ENCODE measurements around the gene BIN2.
"Not testable (repeated sequence)": the region's sequence is repeated elsewhere in the genome, so short reads cannot be mapped to it uniquely, and the experiment has no call there.

BIN2 gene

GRCh38 chr12:51343201-51343600 lies 19.2 kb upstream of the BIN2 start:
- DNase-seq, result no peak

- no peak for DNase-seq
Observed at GRCh38 chr12:51342416-51342815, 18.4 kb upstream of the BIN2 start.

DNA sequence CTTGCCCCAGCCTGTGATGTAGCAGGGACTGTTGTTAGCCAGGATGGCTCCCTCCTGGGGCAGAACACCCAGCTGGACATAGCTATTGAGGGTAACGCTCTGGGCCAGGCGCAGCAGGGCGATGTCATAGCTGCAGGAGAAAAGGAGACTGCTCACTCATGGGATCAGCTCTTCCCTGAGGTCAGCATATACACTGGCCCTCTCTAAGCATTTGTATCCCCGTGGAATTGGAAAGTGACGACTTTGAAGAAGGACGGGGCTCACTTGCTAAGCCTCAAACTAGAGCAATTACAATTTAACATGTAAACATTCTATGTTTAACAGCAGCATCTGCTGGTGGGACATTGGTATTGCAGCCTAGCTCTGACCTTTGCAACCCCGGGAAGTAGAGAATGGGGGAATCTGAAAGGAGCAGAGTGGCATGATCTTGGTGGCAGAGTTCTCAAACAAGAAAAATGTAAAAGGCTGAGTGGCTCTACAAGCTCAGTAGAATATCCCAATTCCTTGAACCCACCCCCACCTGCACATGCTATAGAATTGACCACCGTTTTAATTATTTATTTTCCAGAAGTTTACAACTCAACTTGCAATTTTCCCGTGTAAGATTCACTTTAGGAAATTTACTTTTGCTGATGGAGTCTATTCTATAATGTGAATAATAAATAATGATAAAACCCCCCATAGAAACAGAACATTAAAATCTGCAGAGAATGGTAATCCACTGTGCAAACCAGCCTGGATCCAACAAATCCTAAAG lies 17.5 kb upstream of the BIN2 start:
- DNase-seq, result peak; percentile 57

- no peak for DNase-seq
Observed at GRCh38 chr12:51339750-51340149, 15.8 kb upstream of the BIN2 start.

- DNase-seq, result not testable (repeated sequence)
Observed at GRCh38 chr12:51337336-51337735, 13.4 kb upstream of the BIN2 start.

DNA sequence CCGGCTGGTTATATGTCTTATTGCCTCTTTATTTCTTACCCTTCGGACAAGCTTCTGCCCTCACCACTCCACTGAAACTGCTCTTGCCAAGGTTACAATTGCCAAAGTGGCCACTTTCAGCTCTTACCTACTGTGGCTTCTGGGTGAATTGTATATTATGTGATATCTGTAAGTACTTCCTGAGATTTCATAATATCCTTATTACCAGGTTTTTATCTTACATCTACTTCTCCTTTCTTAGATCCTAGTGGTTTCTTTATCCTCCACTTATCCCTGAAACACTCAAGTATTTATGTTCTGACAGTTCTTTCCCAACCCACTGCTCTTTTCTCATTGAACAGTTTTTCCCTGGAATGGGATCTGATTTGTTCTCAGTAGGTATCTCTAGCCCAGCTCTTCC lies 12.0 kb upstream of the BIN2 start:
- no peak for DNase-seq

DNA sequence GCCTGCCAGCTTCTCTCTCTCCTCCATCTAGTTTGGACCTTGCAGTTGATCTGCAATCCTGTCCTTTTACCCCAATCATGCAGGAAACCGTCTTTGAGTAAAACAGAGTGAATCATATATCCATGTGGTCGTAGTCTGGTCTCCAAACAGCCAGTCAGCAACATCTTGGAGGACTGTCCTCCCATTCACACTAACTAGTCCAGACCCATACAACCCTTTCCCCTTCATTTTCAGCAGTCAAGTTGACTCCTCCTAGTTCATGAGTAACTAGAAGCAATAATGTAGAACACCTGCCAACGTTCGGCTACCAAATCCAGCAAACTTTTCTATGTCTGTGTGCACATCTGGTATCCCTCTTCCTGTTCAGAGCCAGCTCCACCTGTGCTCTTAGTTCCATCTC lies 10.8 kb upstream of the BIN2 start:
- DNase-seq, result no peak

GRCh38 chr12:51333536-51333935 lies 9.6 kb upstream of the BIN2 start:
- DNase-seq, result no peak

GRCh38 chr12:51330186-51330585 lies 6.2 kb upstream of the BIN2 start:
- no peak for DNase-seq

GRCh38 chr12:51329742-51330141 lies 5.8 kb upstream of the BIN2 start:
- DNase-seq, result no peak

DNA sequence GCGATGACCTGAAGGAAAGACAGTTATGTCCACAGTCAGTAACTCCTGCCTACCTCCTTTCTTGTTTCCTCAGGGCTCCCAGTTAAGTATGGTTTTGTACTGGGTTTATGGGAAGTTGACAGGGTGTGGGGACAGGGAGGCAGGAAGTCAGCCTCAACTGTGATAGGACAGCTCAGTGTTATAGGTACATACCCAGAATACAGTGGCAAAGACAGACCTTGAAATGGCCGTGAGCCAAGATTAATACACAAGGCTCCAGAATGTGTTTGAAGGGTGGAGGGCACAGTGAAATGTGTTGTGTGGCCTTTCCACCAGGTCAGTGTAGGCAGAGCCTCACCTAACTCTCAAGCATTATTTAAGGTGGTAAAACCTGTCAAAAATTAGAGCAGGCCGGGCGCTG lies 4.6 kb upstream of the BIN2 start:
- no peak for DNase-seq

- DNase-seq, result no peak
Observed at GRCh38 chr12:51326698-51327439, 2.9 kb upstream of the BIN2 start.

GRCh38 chr12:51324953-51325352 lies 979 bp upstream of the BIN2 start:
- no peak for DNase-seq

DNA sequence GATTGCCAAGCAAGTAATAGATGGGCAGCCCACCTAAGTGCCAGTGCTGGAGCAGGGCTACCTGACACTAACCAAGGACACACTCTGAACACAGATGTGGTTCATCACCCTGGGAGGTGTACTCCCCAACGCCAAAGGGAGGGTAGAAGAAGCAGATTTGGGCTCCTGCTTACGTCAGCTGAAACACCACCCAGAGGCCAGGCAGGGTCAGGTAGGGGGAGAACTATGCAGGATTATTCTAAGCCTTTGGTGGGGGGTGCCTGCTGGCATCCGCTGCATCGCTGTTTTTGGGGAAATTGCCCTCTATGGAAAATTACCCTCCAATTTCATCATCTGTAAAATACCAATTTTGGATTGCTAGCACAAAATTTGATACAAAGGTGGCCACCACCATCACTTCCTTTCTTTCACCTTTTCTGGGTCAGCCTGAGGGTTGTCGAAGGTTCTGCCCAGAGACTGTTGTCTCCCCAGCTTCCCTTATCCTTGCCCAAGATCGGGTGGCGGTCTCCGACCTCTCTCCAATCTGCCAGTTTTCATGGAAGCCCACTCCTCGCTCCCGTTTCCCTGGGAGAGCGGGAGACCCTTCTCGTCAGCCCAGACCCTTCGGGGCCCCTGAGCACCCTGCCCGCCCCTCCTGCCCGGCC lies 535 bp downstream of the BIN2 start:
- DNase-seq, result no peak

DNA sequence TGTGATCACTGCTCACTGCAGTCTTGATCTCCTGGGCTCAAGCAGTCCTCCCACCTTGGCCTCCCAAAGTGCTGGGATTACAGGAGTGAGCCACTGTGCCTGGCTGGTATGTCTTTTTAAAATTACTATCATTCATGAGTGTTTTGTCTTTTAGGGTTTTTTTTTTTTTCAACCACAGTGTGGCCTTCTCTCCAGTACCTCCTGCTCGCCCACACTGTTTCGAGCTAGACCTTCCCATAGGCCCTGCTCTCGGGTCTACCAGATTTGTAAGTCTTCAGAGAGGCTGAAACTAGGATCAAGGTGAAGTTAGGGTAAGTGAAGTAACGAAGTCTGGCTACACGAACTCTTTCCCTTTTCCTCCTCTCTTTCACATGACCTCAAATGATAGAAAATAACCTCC lies 1.5 kb downstream of the BIN2 start:
- no peak for DNase-seq

DNA sequence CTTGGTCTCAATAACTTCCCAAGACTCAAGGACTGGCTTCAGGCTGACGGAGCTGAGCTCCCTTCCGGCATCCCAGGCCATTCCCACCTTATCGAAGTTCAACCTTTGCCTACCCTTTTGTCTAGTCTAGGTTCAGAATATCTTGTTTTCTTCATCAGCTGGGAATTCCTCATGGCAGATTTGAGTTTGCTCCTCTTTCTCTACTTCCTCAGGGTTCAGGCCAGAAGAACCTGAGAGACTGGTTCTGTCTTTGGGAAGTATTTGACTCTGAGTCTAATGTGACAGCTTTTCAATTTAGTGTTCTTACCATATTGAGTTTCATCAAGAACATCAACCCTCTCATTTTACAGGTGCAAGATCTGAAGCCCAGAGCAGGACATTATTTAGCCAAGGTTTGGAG lies 2.1 kb downstream of the BIN2 start:
- no peak for DNase-seq

GRCh38 chr12:51320695-51321320 lies 3.2 kb downstream of the BIN2 start:
- peak; percentile 69 for DNase-seq

DNA sequence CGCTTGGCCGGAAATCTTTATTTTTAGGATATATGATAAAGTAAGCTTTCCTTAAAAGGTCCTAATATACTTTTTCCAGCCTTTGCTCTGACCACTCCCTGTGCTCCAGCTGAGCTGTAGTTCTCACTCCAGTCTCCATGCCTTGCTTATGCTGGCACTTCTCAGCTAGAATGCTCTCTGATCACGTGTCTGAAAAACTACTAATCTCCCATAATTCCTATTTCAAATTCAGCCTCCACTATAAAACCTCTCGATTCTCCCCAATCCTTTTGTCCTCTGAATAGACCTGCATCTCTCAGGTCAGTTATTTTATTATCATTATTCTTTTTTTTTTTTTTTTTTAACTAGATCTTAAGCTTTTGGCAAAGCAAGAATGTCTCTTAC lies 3.7 kb downstream of the BIN2 start:
- DNase-seq, result peak; percentile 34

DNA sequence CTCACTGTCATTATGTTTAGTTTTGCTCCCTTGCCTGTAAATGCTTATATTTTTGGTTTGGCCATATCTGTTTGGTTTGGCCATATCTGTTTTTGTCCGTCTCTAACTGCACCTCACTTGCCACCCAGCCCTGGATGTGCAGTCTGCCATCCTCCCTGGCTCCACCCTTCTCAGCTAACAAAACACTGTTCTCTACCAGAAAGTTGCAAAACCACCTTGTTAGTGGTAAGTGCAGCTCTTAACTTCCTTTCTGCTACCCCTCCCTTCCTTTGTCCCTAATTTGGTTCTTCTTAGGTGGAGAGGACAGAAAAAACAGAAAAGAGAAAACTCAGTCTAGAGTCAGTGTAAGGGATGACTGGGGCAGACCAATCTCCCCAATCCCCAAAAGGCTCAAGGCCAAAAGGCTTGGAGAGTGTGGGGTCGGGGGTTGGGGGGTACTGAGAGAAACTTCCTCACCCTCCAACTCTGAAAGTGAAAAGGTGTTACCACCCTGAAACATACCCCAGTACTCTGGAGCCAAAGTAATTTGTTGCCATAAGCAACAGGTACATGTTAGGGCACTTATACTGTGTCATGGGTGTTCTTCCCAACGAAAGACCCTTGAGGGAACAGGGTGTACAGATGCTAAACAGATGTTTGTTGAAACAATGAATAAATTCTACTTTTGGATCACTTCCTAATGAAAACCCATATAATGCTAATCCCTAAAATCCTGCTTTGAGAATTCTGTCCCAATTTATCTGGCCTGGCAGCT lies 5.0 kb downstream of the BIN2 start:
- no peak for DNase-seq

- DNase-seq, result not testable (repeated sequence)
Observed at GRCh38 chr12:51318057-51318806, 5.7 kb downstream of the BIN2 start.

DNA sequence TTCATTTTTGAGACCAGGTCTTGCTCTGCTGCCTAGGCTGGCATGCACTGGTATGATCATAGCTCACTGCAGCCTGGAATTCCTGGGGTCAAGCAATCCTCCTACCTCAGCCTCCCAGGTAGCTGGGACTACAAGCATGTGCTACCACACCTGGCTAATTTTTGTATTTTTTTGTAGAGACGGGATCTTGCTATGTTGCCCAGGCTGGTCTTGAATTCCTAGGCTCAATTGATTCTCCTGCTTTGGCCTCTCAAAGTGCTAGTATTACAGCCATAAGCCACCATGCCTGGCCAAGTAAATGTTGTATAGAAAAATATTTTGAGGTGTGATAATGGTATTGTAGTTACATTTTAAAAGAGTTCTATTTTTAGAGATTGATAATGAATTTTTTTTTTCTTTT lies 12.6 kb downstream of the BIN2 start:
- DNase-seq, result no peak

Data from NCI-H345 (cell line).